ENCODE data around the gene DYNC2H1.

The DYNC2H1 gene

GRCh38 chr11:103483996-103484395 lies 374.8 kb downstream of the DYNC2H1 start:
- Histone ChIP-seq H3K9ac (no peak overlapping the region), H3K4me1 (ENCODE audit: low read depth, poor library complexity, severe bottlenecking) (no peaks in the 10 kb centered on the region), H3K36me3 (ENCODE audit: insufficient read depth) (no peaks in the 10 kb centered on the region), H3K27ac (no peak overlapping the region), H3K4me2 (no peak overlapping the region), H3K27me3 (ENCODE audit: insufficient read depth, low read depth) (no peaks in the 10 kb centered on the region), H3K4me3 (IDR thresholded peaks at IDR 0.05; ENCODE audit: insufficient read depth, low read depth, low read length) (no peak overlapping the region), H4K20me1 (ENCODE audit: insufficient read depth) (no peaks in the 10 kb centered on the region), H2AFZ (ENCODE audit: low read depth) (no peak overlapping the region), H3K79me2 (ENCODE audit: insufficient read depth, low read depth) (no peaks in the 10 kb centered on the region)
- TF ChIP-seq CTCF (conservative IDR thresholded peaks at IDR 0.05; ENCODE audit: low read depth, low read length), result no peak

- Histone ChIP-seq H3K27me3 (ENCODE audit: insufficient read depth, low read depth) (no peaks in the 10 kb centered on the region), H3K4me3 (IDR thresholded peaks at IDR 0.05; ENCODE audit: insufficient read depth, low read depth, low read length) (no peak overlapping the region), H3K36me3 (ENCODE audit: insufficient read depth) (no peaks in the 10 kb centered on the region), H3K9ac (no peak overlapping the region), H2AFZ (ENCODE audit: low read depth) (no peak overlapping the region), H3K4me1 (ENCODE audit: low read depth, poor library complexity, severe bottlenecking) (no peaks in the 10 kb centered on the region), H3K27ac (no peak overlapping the region), H3K79me2 (ENCODE audit: insufficient read depth, low read depth) (no peaks in the 10 kb centered on the region), H3K4me2 (no peak overlapping the region), H4K20me1 (ENCODE audit: insufficient read depth) (no peaks in the 10 kb centered on the region)
- no peak for TF ChIP-seq CTCF (conservative IDR thresholded peaks at IDR 0.05; ENCODE audit: low read depth, low read length)
These were observed 375.3 kb downstream of the DYNC2H1 start for GRCh38 chr11:103484545-103484944.

GRCh38 chr11:103486604-103487003 lies 377.4 kb downstream of the DYNC2H1 start:
- H2AFZ ChIP-seq (ENCODE audit: low read depth), result no peak overlapping the region
- no peak for TF ChIP-seq CTCF (conservative IDR thresholded peaks at IDR 0.05; ENCODE audit: low read depth, low read length)

GRCh38 chr11:103487113-103487512 lies 377.9 kb downstream of the DYNC2H1 start:
- no peak overlapping the region for H3K9ac ChIP-seq
- no peaks in the 10 kb centered on the region for H3K79me2 ChIP-seq (ENCODE audit: insufficient read depth, low read depth)
- H3K4me1 ChIP-seq (ENCODE audit: low read depth, poor library complexity, severe bottlenecking), result no peaks in the 10 kb centered on the region
- no peak overlapping the region for H3K4me3 ChIP-seq (IDR thresholded peaks at IDR 0.05; ENCODE audit: insufficient read depth, low read depth, low read length)
- H3K36me3 ChIP-seq (ENCODE audit: insufficient read depth), result no peaks in the 10 kb centered on the region
- H2AFZ ChIP-seq (ENCODE audit: low read depth), result no peak overlapping the region
- no peaks in the 10 kb centered on the region for H4K20me1 ChIP-seq (ENCODE audit: insufficient read depth)
- no peak overlapping the region for H3K27ac ChIP-seq
- no peak for TF ChIP-seq CTCF (conservative IDR thresholded peaks at IDR 0.05; ENCODE audit: low read depth, low read length)
- no peak overlapping the region for H3K4me2 ChIP-seq
- no peaks in the 10 kb centered on the region for H3K27me3 ChIP-seq (ENCODE audit: insufficient read depth, low read depth)

More at GRCh38 chr11:103486604-103487003, 377.4 kb downstream of the DYNC2H1 start:
- Histone ChIP-seq H3K27ac (no peak overlapping the region), H3K79me2 (ENCODE audit: insufficient read depth, low read depth) (no peaks in the 10 kb centered on the region), H3K4me3 (IDR thresholded peaks at IDR 0.05; ENCODE audit: insufficient read depth, low read depth, low read length) (no peak overlapping the region), H3K9ac (no peak overlapping the region), H3K36me3 (ENCODE audit: insufficient read depth) (no peaks in the 10 kb centered on the region), H3K4me1 (ENCODE audit: low read depth, poor library complexity, severe bottlenecking) (no peaks in the 10 kb centered on the region), H3K4me2 (no peak overlapping the region), H3K27me3 (ENCODE audit: insufficient read depth, low read depth) (no peaks in the 10 kb centered on the region), H4K20me1 (ENCODE audit: insufficient read depth) (no peaks in the 10 kb centered on the region)

Data from KMS-11 (cell line).